ENCODE measurements around the gene MARCHF10. TPM values are rescaled to one million over a fixed set of nuclear protein-coding genes. Genes with fewer than 3 reads are reported as not detected.
"Not testable (repeated sequence)": the region's sequence is repeated elsewhere in the genome, so short reads cannot be mapped to it uniquely, and the experiment has no call there.

MARCHF10 gene
- total RNA-seq, 1 experiment from 2014 or later: 0.16 TPM

- DNase-seq (ENCODE audit: low read depth): no peak
Observed at GRCh38 chr17:62702746-62703260, 105.3 kb downstream of the MARCHF10 start.

- no peak for DNase-seq (ENCODE audit: low read depth)
Observed at GRCh38 chr17:62701706-62702085, 106.4 kb downstream of the MARCHF10 start.

GRCh38 chr17:62700964-62701705 lies 107.0 kb downstream of the MARCHF10 start:
- DNase-seq (ENCODE audit: low read depth): no peak

- not testable (repeated sequence) for DNase-seq (ENCODE audit: low read depth)
Observed at GRCh38 chr17:62698459-62698858, 109.7 kb downstream of the MARCHF10 start.

- DNase-seq (ENCODE audit: low read depth): no peak
Observed at GRCh38 chr17:62696726-62697490, 111.2 kb downstream of the MARCHF10 start.

GRCh38 chr17:62696256-62696655 lies 111.9 kb downstream of the MARCHF10 start:
- DNase-seq (ENCODE audit: low read depth): no peak

- DNase-seq (ENCODE audit: low read depth): not testable (repeated sequence)
Observed at GRCh38 chr17:62695093-62695738, 112.9 kb downstream of the MARCHF10 start.

- no peak for DNase-seq (ENCODE audit: low read depth)
Observed at GRCh38 chr17:62693616-62694409, 114.3 kb downstream of the MARCHF10 start.

- no peak for DNase-seq (ENCODE audit: low read depth)
Observed at GRCh38 chr17:62692721-62693431, 115.2 kb downstream of the MARCHF10 start.

- no peak for DNase-seq (ENCODE audit: low read depth)
Observed at GRCh38 chr17:62692159-62692651, 115.9 kb downstream of the MARCHF10 start.

- DNase-seq (ENCODE audit: low read depth): not testable (repeated sequence)
Observed at GRCh38 chr17:62691589-62691915, 116.6 kb downstream of the MARCHF10 start.

GRCh38 chr17:62690168-62690897 lies 117.8 kb downstream of the MARCHF10 start:
- no peak for DNase-seq (ENCODE audit: low read depth)

- DNase-seq (ENCODE audit: low read depth): no peak
Observed at GRCh38 chr17:62689441-62690167, 118.5 kb downstream of the MARCHF10 start.

GRCh38 chr17:62688398-62689160 lies 119.5 kb downstream of the MARCHF10 start:
- DNase-seq (ENCODE audit: low read depth): no peak

- DNase-seq (ENCODE audit: low read depth): no peak
Observed at GRCh38 chr17:62687997-62688396, 120.1 kb downstream of the MARCHF10 start.

- DNase-seq (ENCODE audit: low read depth): no peak
Observed at GRCh38 chr17:62684179-62684578, 123.9 kb downstream of the MARCHF10 start.

GRCh38 chr17:62681939-62682381 lies 126.2 kb downstream of the MARCHF10 start:
- no peak for DNase-seq (ENCODE audit: low read depth)
